GM12878 (cell line): Measurements from ENCODE around the gene ABHD2. TPM values are rescaled to one million over a fixed set of nuclear protein-coding genes. Genes with fewer than 3 reads are reported as not detected.

Experiments
- ATF7 ChIP-seq: fragments of 450-650 bp; IDR thresholded peaks from 2 replicates; pipeline ENCODE4 v1.6.1; 2016; ENCODE audit warnings: low read depth, mild to moderate bottlenecking
- CBX3 ChIP-seq: fragments of 200-600 bp; sonication (generic); IDR thresholded peaks from 2 replicates; pipeline ENCODE4 v1.6.1; 2016; ENCODE audit warnings: low read depth, borderline replicate concordance
- CEBPZ ChIP-seq: fragments of 150-350 bp; IDR thresholded peaks from 2 replicates; pipeline ENCODE4 v1.6.1; 2016; ENCODE audit warnings: low read depth, low read length
- FOXK2 ChIP-seq: fragments of 450-650 bp; IDR thresholded peaks from 2 replicates; pipeline ENCODE4 v1.6.1; 2017; ENCODE audit warnings: mild to moderate bottlenecking, moderate library complexity
- IKZF2 ChIP-seq, 2 experiments: fragments of 450-650 bp; IDR thresholded peaks; 2 replicates each; pipeline ENCODE4 v1.6.1; 2017; ENCODE audit warnings: mild to moderate bottlenecking in 2 of 2, moderate library complexity in 2 of 2
- MEF2A ChIP-seq: IDR thresholded peaks from 2 replicates; pipeline ENCODE4 v1.6.1; 2011; ENCODE audit warnings: low read depth, mild to moderate bottlenecking, low read length, moderate library complexity; ENCODE audit not compliant: insufficient read depth
- NKRF ChIP-seq: fragments of 450-650 bp; conservative IDR thresholded peaks from 2 replicates; pipeline ENCODE4 v1.6.1; 2017; ENCODE audit warnings: mild to moderate bottlenecking, moderate library complexity
- RCOR1 ChIP-seq: conservative IDR thresholded peaks from 2 replicates; pipeline ENCODE4 v1.6.1; 2012; ENCODE audit warnings: low read depth, low read length, improper control_type of control experiment
- RFX5 ChIP-seq: IDR thresholded peaks from 2 replicates; pipeline ENCODE4 v1.6.1; 2011; ENCODE audit warnings: low read depth, low read length, improper control_type of control experiment
- SMC3 ChIP-seq: IDR thresholded peaks from 2 replicates; pipeline ENCODE4 v1.6.1; 2011; ENCODE audit warnings: low read length, improper control_type of control experiment, borderline replicate concordance
- SRF ChIP-seq, 2 experiments: IDR thresholded peaks; 2 replicates each; pipeline ENCODE4 v1.6.1; 2011; ENCODE audit warnings: low read depth in 2 of 2, low read length in 2 of 2, mild to moderate bottlenecking in 1 of 2, moderate library complexity in 1 of 2
- STAT1 ChIP-seq: fragments of 450-650 bp; conservative IDR thresholded peaks from 2 replicates; pipeline ENCODE4 v1.6.1; 2014; ENCODE audit warnings: antibody characterized with exemption, mild to moderate bottlenecking
- STAT3 ChIP-seq: IDR thresholded peaks from 2 replicates; pipeline ENCODE4 v1.6.1; 2011; ENCODE audit warnings: low read depth, low read length, improper control_type of control experiment
- SUPT20H ChIP-seq: IDR thresholded peaks from 2 replicates; pipeline ENCODE4 v1.6.1; 2011; ENCODE audit warnings: low read depth, mild to moderate bottlenecking, low read length, moderate library complexity, borderline replicate concordance; ENCODE audit not compliant: control insufficient read depth
- TAF1 ChIP-seq: IDR thresholded peaks from 2 replicates; pipeline ENCODE4 v1.6.1; 2011; ENCODE audit warnings: mild to moderate bottlenecking, low read depth, low read length, borderline replicate concordance
- TCF3 ChIP-seq: IDR thresholded peaks from 2 replicates; pipeline ENCODE4 v1.6.1; 2012; ENCODE audit warnings: low read depth, mild to moderate bottlenecking, low read length, borderline replicate concordance; ENCODE audit not compliant: insufficient read depth
- YY1 ChIP-seq: IDR thresholded peaks from 2 replicates; pipeline ENCODE4 v1.6.1; 2011; ENCODE audit warnings: low read depth, mild to moderate bottlenecking, low read length
- ZNF384 ChIP-seq: IDR thresholded peaks from 2 replicates; pipeline ENCODE4 v1.6.1; 2012; ENCODE audit warnings: low read depth, mild to moderate bottlenecking, low read length, improper control_type of control experiment, borderline replicate concordance
- polyA plus RNA-seq, 11 experiments: library from polyadenylated mRNA; depleted of rRNA in 4 of 11; unstranded in 6 of 11; stranded (reverse) in 5 of 11; fragments of >200 nt; fragmentation: Nextera tagmentation in 4 of 11; fragmentation: Illumina TruSeq in 1 of 11; extraction: Ambion mirVana in 4 of 11; extraction: Trizol in 1 of 11; gene quantifications; 1 replicate in 1 of 11; 2 replicates in 10 of 11; pipeline versions ENCODE4 v1.2.1 to v1.2.3, GENCODE V29; 2011 to 2016; ENCODE audit warnings: inconsistent platforms in 2 of 11, missing spikeins in 2 of 11, low read depth in 1 of 11
- total RNA-seq, 4 experiments: library from RNA; depleted of rRNA in 3 of 4; stranded (reverse); fragments of >200 nt in 3 of 4; fragmentation: Illumina TruSeq in 1 of 4; extraction: Trizol in 1 of 4; gene quantifications; 2 replicates each; pipeline versions ENCODE4 v1.2.1 to v1.2.3, GENCODE V29; 2013 to 2021
- TF ChIP-seq, protein P1 (sequence below): fragments of 450-650 bp; IDR thresholded peaks from 2 replicates; pipeline ENCODE4 v1.6.1; 2017; ENCODE audit warnings: mild to moderate bottlenecking, moderate library complexity
- TF ChIP-seq, protein P2 (sequence below): IDR thresholded peaks from 2 replicates; pipeline ENCODE4 v1.6.1; 2011; ENCODE audit warnings: mild to moderate bottlenecking, low read depth, low read length, moderate library complexity; ENCODE audit not compliant: insufficient replicate concordance

The ABHD2 gene
- total and polyA plus RNA-seq, 10 of the 15 experiments (the other 5 are each of a cell fraction or from before 2014, with no cell fraction given), result 1.2 to 33.6 (median 20.4) TPM

DNA sequence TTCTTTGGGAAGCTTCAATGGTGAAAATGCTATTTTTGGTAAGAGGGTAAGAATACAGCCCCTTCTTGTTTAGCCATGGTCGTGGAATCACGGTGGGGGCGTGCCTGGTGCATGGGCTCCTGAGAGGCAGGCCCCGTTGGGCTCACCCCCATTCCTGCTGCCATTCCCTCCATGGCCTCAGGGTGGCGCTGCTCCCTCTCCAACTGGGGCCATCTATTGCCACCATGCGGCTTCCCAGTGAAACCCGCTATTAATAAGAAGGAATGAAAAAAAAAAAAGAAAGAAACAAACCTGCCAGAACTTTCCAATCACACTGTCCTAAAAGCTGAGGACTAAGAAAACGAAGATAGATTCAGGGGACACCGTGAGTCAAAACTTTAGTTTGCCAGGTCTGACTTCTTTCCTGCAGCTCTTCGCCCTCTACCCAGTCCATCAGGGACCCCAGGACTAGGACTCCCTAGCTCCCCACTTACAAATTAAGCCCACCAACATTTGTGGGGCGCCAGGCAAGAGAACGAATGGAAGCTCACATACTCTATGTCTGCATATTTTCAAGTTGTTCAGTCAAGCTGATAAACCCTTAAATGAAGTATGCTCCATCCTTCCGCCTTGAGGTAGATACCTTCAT lies 30.6 kb upstream of the ABHD2 start (continued):
- TF ChIP-seq, protein P1, sequence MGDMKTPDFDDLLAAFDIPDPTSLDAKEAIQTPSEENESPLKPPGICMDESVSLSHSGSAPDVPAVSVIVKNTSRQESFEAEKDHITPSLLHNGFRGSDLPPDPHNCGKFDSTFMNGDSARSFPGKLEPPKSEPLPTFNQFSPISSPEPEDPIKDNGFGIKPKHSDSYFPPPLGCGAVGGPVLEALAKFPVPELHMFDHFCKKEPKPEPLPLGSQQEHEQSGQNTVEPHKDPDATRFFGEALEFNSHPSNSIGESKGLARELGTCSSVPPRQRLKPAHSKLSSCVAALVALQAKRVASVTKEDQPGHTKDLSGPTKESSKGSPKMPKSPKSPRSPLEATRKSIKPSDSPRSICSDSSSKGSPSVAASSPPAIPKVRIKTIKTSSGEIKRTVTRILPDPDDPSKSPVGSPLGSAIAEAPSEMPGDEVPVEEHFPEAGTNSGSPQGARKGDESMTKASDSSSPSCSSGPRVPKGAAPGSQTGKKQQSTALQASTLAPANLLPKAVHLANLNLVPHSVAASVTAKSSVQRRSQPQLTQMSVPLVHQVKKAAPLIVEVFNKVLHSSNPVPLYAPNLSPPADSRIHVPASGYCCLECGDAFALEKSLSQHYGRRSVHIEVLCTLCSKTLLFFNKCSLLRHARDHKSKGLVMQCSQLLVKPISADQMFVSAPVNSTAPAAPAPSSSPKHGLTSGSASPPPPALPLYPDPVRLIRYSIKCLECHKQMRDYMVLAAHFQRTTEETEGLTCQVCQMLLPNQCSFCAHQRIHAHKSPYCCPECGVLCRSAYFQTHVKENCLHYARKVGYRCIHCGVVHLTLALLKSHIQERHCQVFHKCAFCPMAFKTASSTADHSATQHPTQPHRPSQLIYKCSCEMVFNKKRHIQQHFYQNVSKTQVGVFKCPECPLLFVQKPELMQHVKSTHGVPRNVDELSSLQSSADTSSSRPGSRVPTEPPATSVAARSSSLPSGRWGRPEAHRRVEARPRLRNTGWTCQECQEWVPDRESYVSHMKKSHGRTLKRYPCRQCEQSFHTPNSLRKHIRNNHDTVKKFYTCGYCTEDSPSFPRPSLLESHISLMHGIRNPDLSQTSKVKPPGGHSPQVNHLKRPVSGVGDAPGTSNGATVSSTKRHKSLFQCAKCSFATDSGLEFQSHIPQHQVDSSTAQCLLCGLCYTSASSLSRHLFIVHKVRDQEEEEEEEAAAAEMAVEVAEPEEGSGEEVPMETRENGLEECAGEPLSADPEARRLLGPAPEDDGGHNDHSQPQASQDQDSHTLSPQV, result no peak
- no peak for TF ChIP-seq ATF7
- no peak for TF ChIP-seq TCF3
- TF ChIP-seq TAF1, result no peak
- TF ChIP-seq ZNF384, result peak; percentile 80
- TF ChIP-seq SUPT20H, result no peak
- TF ChIP-seq MEF2A, result 0 out of 2 replicates have a peak, but pooled peaks have one; percentile 34
- TF ChIP-seq FOXK2, result no peak
- peak; percentile 87 for TF ChIP-seq YY1
- 0 out of 4 replicates have a peak, but pooled peaks of 1 of the 2 experiments have one; percentile 5 for TF ChIP-seq SRF (IDR thresholded peaks at IDR 0.05; ENCODE audit: low read depth in 2 of 2, low read length in 2 of 2)
- TF ChIP-seq CEBPZ, result no peak
- TF ChIP-seq CBX3, result no peak
- no peak for TF ChIP-seq RCOR1
- no peak for TF ChIP-seq STAT1
- no peak for TF ChIP-seq IKZF2 (IDR thresholded peaks at IDR 0.05)
- peak; percentile 92 for TF ChIP-seq SMC3
- no peak for TF ChIP-seq NKRF
- TF ChIP-seq, protein P2, sequence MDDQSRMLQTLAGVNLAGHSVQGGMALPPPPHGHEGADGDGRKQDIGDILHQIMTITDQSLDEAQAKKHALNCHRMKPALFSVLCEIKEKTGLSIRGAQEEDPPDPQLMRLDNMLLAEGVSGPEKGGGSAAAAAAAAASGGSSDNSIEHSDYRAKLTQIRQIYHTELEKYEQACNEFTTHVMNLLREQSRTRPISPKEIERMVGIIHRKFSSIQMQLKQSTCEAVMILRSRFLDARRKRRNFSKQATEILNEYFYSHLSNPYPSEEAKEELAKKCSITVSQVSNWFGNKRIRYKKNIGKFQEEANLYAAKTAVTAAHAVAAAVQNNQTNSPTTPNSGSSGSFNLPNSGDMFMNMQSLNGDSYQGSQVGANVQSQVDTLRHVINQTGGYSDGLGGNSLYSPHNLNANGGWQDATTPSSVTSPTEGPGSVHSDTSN, result no peak
- TF ChIP-seq RFX5, result no peak
- TF ChIP-seq STAT3, result no peak
